ENCODE measurements around the gene RNGTT.
A peak's percentile ranks its signal among the peaks of the same experiment; 100 is the strongest.
"Not testable (repeated sequence)": the region's sequence is repeated elsewhere in the genome, so short reads cannot be mapped to it uniquely, and the experiment has no call there.

Gene RNGTT

GRCh38 chr6:88910922-88911778 is 52.3 kb downstream of the RNGTT start:
- H3K4me3 ChIP-seq (ENCODE audit: low read depth, low read length) = no peak overlapping the region
- H3K36me3 ChIP-seq (ENCODE audit: control insufficient read depth, insufficient read depth, low read length) = no peaks in the 10 kb centered on the region
- H3K79me2 ChIP-seq = peaks cover 18% of the 10 kb centered on the region
- H3K9me3 ChIP-seq (ENCODE audit: control insufficient read depth, low read length) = no peaks in the 10 kb centered on the region
- no peaks in the 10 kb centered on the region for H3K27me3 ChIP-seq (ENCODE audit: control insufficient read depth, insufficient read depth, low read length)
- no peaks in the 10 kb centered on the region for H3K4me1 ChIP-seq
- no peak overlapping the region for H2AFZ ChIP-seq
- H3K4me2 ChIP-seq (ENCODE audit: low read length) = no peak overlapping the region
- no peak for TF ChIP-seq CTCF (IDR thresholded peaks at IDR 0.05)
- H3K9ac ChIP-seq = no peak overlapping the region
- H3K27ac ChIP-seq = no peak overlapping the region

GRCh38 chr6:88908598-88909548 is 54.5 kb downstream of the RNGTT start:
- Histone ChIP-seq H3K9me3 (ENCODE audit: control insufficient read depth, low read length) (no peaks in the 10 kb centered on the region), H3K9ac (no peak overlapping the region), H3K79me2 (peaks cover 15% of the 10 kb centered on the region), H3K4me2 (ENCODE audit: low read length) (no peak overlapping the region), H2AFZ (no peak overlapping the region), H3K27ac (no peak overlapping the region), H3K36me3 (ENCODE audit: control insufficient read depth, insufficient read depth, low read length) (no peaks in the 10 kb centered on the region), H3K27me3 (ENCODE audit: control insufficient read depth, insufficient read depth, low read length) (no peaks in the 10 kb centered on the region), H3K4me1 (no peaks in the 10 kb centered on the region), H3K4me3 (ENCODE audit: low read depth, low read length) (no peak overlapping the region)
- no peak for TF ChIP-seq CTCF (IDR thresholded peaks at IDR 0.05)

GRCh38 chr6:88907148-88907547 is 56.3 kb downstream of the RNGTT start:
- H3K4me1 ChIP-seq; H3K9me3 ChIP-seq (ENCODE audit: control insufficient read depth, low read length); H3K36me3 ChIP-seq (ENCODE audit: control insufficient read depth, insufficient read depth, low read length); H3K79me2 ChIP-seq; H3K27me3 ChIP-seq (ENCODE audit: control insufficient read depth, insufficient read depth, low read length); H3K27ac ChIP-seq; H2AFZ ChIP-seq; H3K4me2 ChIP-seq (ENCODE audit: low read length); H3K9ac ChIP-seq; H3K4me3 ChIP-seq (ENCODE audit: low read depth, low read length): not testable (repeated sequence)

- Histone ChIP-seq H3K4me1 (no peaks in the 10 kb centered on the region), H3K4me3 (ENCODE audit: low read depth, low read length) (no peak overlapping the region), H3K9ac (no peak overlapping the region), H3K4me2 (ENCODE audit: low read length) (no peak overlapping the region), H3K9me3 (ENCODE audit: control insufficient read depth, low read length) (no peaks in the 10 kb centered on the region), H3K27me3 (ENCODE audit: control insufficient read depth, insufficient read depth, low read length) (no peaks in the 10 kb centered on the region), H2AFZ (no peak overlapping the region), H3K36me3 (ENCODE audit: control insufficient read depth, insufficient read depth, low read length) (no peaks in the 10 kb centered on the region), H3K27ac (no peak overlapping the region), H3K79me2 (no peaks in the 10 kb centered on the region)
- TF ChIP-seq CTCF (IDR thresholded peaks at IDR 0.05) = peak; percentile 8
Measured at GRCh38 chr6:88899569-88900316, 63.7 kb downstream of the RNGTT start.

GRCh38 chr6:88895911-88896310 is 67.5 kb downstream of the RNGTT start:
- Histone ChIP-seq H3K4me2 (ENCODE audit: low read length) (no peak overlapping the region), H3K9me3 (ENCODE audit: control insufficient read depth, low read length) (no peaks in the 10 kb centered on the region), H3K36me3 (ENCODE audit: control insufficient read depth, insufficient read depth, low read length) (no peaks in the 10 kb centered on the region), H3K27ac (no peak overlapping the region), H3K4me3 (ENCODE audit: low read depth, low read length) (no peak overlapping the region), H2AFZ (no peak overlapping the region), H3K9ac (no peak overlapping the region), H3K4me1 (no peaks in the 10 kb centered on the region), H3K27me3 (ENCODE audit: control insufficient read depth, insufficient read depth, low read length) (no peaks in the 10 kb centered on the region), H3K79me2 (no peaks in the 10 kb centered on the region)
- TF ChIP-seq CTCF (IDR thresholded peaks at IDR 0.05) = no peak

Data from parathyroid adenoma (tissue), 2 donors.